Kidney epithelial cell (primary cell): ENCODE measurements around the gene HSD17B13. TPM values are rescaled to one million over a fixed set of nuclear protein-coding genes. Genes with fewer than 3 reads are reported as not detected.

Source experiments
- DNase-seq: peaks from one replicate; pipeline ENCODE4 v3.0.0-alpha.2; 2010; ENCODE audit warnings: low read depth
- H3K27me3 ChIP-seq: 2 replicates; pipeline ENCODE4 v1.6.0; 2011; ENCODE audit warnings: low read length; ENCODE audit not compliant: control insufficient read depth, insufficient read depth
- H3K36me3 ChIP-seq: 2 replicates; pipeline ENCODE4 v1.5.1; 2011; ENCODE audit warnings: low read length; ENCODE audit not compliant: control insufficient read depth, insufficient read depth
- H3K4me3 ChIP-seq: 2 replicates; pipeline ENCODE4 v1.5.1; 2011; ENCODE audit warnings: low read depth, mild to moderate bottlenecking, control low read depth, low read length
- total RNA-seq: library from RNA; depleted of rRNA; stranded (reverse); fragments of >200 nt; gene quantifications from 2 replicates; pipeline ENCODE4 v1.2.3, GENCODE V29; 2015
- TF ChIP-seq, protein P1 (sequence below): IDR thresholded peaks from 2 replicates; pipeline ENCODE4 v1.5.1; 2011; ENCODE audit warnings: mild to moderate bottlenecking, moderate library complexity, low read length, control low read depth, inconsistent platforms; ENCODE audit not compliant: insufficient read depth, poor library complexity, severe bottlenecking

Gene HSD17B13
- total RNA-seq, 1 donor from 2014 or later: 0.04 TPM

- no peak for DNase-seq
- Histone ChIP-seq H3K36me3 (no peaks in the 10 kb centered on the region), H3K4me3 (no peak overlapping the region), H3K27me3 (no peaks in the 10 kb centered on the region)
- TF ChIP-seq, protein P1, sequence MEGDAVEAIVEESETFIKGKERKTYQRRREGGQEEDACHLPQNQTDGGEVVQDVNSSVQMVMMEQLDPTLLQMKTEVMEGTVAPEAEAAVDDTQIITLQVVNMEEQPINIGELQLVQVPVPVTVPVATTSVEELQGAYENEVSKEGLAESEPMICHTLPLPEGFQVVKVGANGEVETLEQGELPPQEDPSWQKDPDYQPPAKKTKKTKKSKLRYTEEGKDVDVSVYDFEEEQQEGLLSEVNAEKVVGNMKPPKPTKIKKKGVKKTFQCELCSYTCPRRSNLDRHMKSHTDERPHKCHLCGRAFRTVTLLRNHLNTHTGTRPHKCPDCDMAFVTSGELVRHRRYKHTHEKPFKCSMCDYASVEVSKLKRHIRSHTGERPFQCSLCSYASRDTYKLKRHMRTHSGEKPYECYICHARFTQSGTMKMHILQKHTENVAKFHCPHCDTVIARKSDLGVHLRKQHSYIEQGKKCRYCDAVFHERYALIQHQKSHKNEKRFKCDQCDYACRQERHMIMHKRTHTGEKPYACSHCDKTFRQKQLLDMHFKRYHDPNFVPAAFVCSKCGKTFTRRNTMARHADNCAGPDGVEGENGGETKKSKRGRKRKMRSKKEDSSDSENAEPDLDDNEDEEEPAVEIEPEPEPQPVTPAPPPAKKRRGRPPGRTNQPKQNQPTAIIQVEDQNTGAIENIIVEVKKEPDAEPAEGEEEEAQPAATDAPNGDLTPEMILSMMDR: no peak
Measured at GRCh38 chr4:87360338-87360935, 37.8 kb upstream of the HSD17B13 start.

DNA sequence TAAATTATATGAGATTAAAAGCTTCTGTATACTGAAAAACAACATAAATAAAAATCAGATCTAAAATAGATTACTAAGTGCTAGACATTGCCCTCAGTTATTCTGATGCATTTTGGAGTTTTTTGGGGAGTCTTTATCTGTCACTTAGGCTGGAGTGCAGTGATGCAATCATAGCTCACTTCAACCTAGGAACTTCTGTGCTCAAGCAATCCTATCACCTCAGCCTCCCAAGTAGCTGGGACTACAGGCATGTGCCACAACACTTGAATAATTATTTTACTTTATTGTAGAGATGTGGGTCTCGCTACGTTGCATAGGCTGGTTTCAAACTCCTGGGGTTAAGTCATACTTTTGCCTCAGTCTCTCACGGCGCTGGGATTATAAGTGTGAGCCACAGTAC is 36.6 kb upstream of the HSD17B13 start:
- TF ChIP-seq, protein P1: no peak
- H3K36me3 ChIP-seq: no peaks in the 10 kb centered on the region
- no peak overlapping the region for H3K4me3 ChIP-seq
- H3K27me3 ChIP-seq: no peaks in the 10 kb centered on the region
- DNase-seq: no peak

- no peak overlapping the region for H3K4me3 ChIP-seq
- H3K27me3 ChIP-seq: no peaks in the 10 kb centered on the region
- no peak for DNase-seq
- no peaks in the 10 kb centered on the region for H3K36me3 ChIP-seq
- TF ChIP-seq, protein P1: no peak
Measured at GRCh38 chr4:87356832-87357526, 34.3 kb upstream of the HSD17B13 start.

- Histone ChIP-seq H3K4me3 (no peak overlapping the region), H3K27me3 (no peaks in the 10 kb centered on the region), H3K36me3 (no peaks in the 10 kb centered on the region)
- no peak for DNase-seq
- TF ChIP-seq, protein P1: no peak
Measured at GRCh38 chr4:87354168-87355102, 31.8 kb upstream of the HSD17B13 start.

- H3K4me3 ChIP-seq: no peak overlapping the region
- H3K36me3 ChIP-seq: no peaks in the 10 kb centered on the region
- DNase-seq: no peak
- TF ChIP-seq, protein P1: peak; percentile 64
- no peaks in the 10 kb centered on the region for H3K27me3 ChIP-seq
Measured at GRCh38 chr4:87353592-87353991, 30.9 kb upstream of the HSD17B13 start.
